Lower lobe of right lung (tissue), 2 donors: ENCODE results near the gene LYPD3. TPM values are rescaled to one million over a fixed set of nuclear protein-coding genes. Genes with fewer than 3 reads are reported as not detected.

Experiments
- ATAC-seq, 2 donors: fragments of 200-7000 bp; cut with Tn5 transposase; one replicate each; pipeline ENCODE4 v1.9.1; 2020 to 2022; ENCODE audit warnings: mild to moderate bottlenecking in 2 of 2, moderate library complexity in 2 of 2
- DNase-seq: peaks from one replicate; pipeline ENCODE4 v3.0.0-alpha.2; 2020
- H3K27ac ChIP-seq: fragments of 200-600 bp; one replicate; pipeline ENCODE4 v1.8.0; 2022
- H3K27me3 ChIP-seq: fragments of 200-600 bp; one replicate; pipeline ENCODE4 v1.8.0; 2022; ENCODE audit warnings: low read depth
- H3K36me3 ChIP-seq: fragments of 200-600 bp; one replicate; pipeline ENCODE4 v1.8.0; 2022; ENCODE audit warnings: mild to moderate bottlenecking
- H3K4me1 ChIP-seq: fragments of 200-600 bp; one replicate; pipeline ENCODE4 v1.8.0; 2022
- H3K4me3 ChIP-seq: fragments of 200-600 bp; one replicate; pipeline ENCODE4 v1.8.0; 2022; ENCODE audit warnings: mild to moderate bottlenecking
- H3K9me3 ChIP-seq: fragments of 200-600 bp; one replicate; pipeline ENCODE4 v1.8.0; 2022
- intact Hi-C: fragments of 100-400 bp; cut with DNase I; formaldehyde crosslinking; loops from one replicate; pipeline ENCODE4 v1.11.0; 2022
- total RNA-seq: library from RNA; stranded (reverse); fragmentation: NEBNext Ultra II Directional; extraction: Animal tissue kit (Norgen Biotek cat#: 25700); gene quantifications from one replicate; pipeline ENCODE4 v1.2.1, GENCODE V29; 2021
- TF ChIP-seq, protein P1 (sequence below): fragments of 200-600 bp; IDR thresholded peaks from one replicate; pipeline ENCODE4 v1.8.0; 2022; ENCODE audit warnings: antibody characterized with exemption, mild to moderate bottlenecking
- donor health status: DM: no; HTN: yes; CAD: no; lungs with severe emphysema.

The LYPD3 gene
- total RNA-seq, 1 donor from 2014 or later: 0.74 TPM

DNA sequence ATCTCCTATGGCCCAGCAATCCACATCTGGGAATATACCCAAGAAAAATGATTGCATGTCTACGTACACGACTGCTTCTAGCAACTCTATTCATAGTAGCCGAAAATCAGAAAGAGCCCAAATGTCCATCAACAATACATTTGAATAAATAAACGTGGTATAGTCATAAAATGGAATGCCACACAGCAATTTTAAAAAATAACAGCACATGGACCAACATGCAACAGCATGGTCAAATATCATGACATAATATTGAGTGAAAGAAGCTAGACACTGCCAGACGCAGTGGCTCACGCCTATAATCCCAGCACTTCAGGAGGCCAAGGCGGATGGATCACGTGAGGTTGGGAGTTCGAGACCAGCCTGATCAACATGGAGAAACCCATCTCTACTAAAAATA is 34.4 kb downstream of the LYPD3 start:
- ATAC-seq: no peak
- H3K36me3 ChIP-seq: no peaks in the 10 kb centered on the region
- intact Hi-C loops: no loop called here
- no peaks in the 10 kb centered on the region for H3K4me1 ChIP-seq
- H3K27ac ChIP-seq: no peak overlapping the region
- no peaks in the 10 kb centered on the region for H3K9me3 ChIP-seq
- H3K27me3 ChIP-seq: no peaks in the 10 kb centered on the region
- TF ChIP-seq, protein P1, sequence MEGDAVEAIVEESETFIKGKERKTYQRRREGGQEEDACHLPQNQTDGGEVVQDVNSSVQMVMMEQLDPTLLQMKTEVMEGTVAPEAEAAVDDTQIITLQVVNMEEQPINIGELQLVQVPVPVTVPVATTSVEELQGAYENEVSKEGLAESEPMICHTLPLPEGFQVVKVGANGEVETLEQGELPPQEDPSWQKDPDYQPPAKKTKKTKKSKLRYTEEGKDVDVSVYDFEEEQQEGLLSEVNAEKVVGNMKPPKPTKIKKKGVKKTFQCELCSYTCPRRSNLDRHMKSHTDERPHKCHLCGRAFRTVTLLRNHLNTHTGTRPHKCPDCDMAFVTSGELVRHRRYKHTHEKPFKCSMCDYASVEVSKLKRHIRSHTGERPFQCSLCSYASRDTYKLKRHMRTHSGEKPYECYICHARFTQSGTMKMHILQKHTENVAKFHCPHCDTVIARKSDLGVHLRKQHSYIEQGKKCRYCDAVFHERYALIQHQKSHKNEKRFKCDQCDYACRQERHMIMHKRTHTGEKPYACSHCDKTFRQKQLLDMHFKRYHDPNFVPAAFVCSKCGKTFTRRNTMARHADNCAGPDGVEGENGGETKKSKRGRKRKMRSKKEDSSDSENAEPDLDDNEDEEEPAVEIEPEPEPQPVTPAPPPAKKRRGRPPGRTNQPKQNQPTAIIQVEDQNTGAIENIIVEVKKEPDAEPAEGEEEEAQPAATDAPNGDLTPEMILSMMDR: no peak
- no peak overlapping the region for H3K4me3 ChIP-seq
- DNase-seq: no peak

DNA sequence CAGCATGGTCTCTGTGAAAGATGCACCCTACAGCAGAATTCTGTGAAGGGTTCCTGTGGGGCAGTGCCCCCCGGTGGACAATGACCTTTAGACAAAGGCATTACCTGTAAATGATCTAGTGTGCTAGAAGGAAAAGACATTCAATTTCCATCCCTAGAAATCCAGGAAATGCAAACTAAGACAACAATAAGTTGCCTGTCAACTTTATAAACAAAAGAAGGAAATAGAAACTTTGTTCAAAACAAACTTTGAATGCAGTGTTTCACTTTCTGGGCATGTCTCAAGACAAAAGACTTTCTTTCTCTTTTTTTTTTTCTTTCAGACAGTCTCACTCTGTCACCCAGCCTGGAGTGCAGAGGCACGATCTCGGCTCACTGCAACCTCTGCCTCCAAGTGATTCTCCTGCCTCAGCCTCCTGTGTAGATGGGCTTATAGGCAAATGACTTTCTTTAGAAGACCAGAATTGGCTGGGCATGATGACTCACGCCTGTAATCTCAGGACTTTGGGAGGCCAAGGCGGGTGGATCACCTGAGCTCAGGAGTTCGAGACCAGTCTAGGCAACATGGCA is 35.2 kb downstream of the LYPD3 start:
- H3K4me3 ChIP-seq: no peak overlapping the region
- no peak overlapping the region for H3K27ac ChIP-seq
- H3K4me1 ChIP-seq: no peaks in the 10 kb centered on the region
- H3K9me3 ChIP-seq: no peaks in the 10 kb centered on the region
- H3K27me3 ChIP-seq: no peaks in the 10 kb centered on the region
- DNase-seq: no peak
- intact Hi-C loops: no loop called here
- no peaks in the 10 kb centered on the region for H3K36me3 ChIP-seq
- TF ChIP-seq, protein P1: no peak
- ATAC-seq: no peak

DNA sequence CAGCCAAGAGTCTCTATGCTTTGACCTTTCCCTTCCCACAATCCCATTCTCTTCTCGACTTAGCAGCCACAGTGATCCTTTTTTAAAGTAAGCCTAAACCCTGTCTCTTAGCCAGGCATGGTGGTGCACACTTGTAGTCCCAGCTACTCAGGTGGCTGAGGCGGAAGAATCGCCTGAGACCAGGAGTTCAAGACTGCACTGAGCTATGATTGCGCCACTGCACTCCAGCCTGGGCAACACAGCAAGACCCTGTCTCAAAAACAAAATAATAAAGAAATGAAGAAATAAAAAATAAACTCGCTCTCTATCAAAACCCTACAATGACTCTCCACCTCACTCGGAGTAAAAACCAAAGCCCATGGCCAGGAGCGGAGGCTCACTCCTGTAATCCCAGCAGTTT is 36.0 kb downstream of the LYPD3 start:
- H3K36me3 ChIP-seq: no peaks in the 10 kb centered on the region
- H3K4me3 ChIP-seq: no peak overlapping the region
- no peak overlapping the region for H3K27ac ChIP-seq
- ATAC-seq (no peak), DNase-seq (no peak)
- H3K4me1 ChIP-seq: no peaks in the 10 kb centered on the region
- H3K9me3 ChIP-seq: no peaks in the 10 kb centered on the region
- TF ChIP-seq, protein P1: no peak
- intact Hi-C loops: no loop called here
- no peaks in the 10 kb centered on the region for H3K27me3 ChIP-seq

DNA sequence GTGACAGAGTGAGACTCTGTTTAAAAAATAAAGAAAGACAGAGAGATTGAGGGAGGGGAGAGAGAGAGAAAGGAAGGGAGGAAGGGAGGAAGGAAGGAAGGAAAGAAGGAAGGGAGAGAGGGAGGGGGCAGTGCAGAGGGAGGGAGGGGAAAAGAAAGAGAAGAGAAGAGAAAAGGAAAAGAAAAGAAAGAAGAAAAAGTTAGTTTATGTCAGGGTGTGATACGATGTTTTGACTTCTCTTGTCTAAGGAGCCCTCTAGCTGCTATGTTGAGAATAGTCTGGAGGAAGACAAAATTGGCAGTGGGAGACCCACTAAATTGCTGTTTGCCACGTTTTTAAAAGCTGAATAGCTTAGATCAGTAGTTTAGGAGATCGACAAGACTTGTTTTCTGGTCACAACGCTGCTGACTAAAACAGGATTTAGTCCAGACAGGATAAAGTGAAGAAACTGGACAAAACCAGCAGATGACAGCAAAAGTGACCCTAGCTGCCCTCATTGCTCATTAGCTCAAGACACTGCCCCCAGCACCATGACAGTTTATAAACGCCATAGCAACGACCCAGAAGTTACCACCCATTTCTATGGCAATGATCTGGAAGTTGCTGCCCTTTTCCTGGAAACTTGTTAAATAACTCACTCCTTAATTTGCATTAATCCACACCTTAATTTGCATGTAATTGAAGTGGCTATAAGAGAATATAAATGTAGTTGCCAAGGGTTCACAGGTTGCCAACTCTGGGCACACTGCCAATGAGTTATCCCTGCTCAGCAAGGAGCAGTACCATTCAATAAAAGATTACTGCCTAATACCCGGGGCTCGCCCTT is 39.6 kb downstream of the LYPD3 start:
- intact Hi-C loops: no loop called here
- H3K4me3 ChIP-seq: no peak overlapping the region
- TF ChIP-seq, protein P1: peak; percentile 16

DNA sequence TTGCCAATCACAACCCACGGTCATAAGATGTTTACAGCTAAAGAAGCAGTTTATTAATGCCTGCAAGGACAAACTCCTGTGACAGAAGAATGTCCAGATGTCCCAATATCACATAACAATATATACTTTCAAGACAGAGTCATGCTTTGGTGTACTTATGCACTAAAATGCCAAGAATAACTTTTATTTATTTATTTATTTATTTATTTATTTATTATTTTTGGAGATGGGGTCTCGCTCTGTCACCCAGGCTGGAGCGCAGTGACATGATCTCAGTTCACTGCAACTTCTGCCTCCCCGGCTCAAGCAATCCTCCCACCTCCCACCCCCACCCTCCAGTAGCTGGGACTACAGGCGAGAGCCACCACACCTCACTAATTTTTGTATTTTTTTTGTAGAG is 41.6 kb downstream of the LYPD3 start:
- ATAC-seq: no peak
- Histone ChIP-seq H3K4me3 (no peak overlapping the region), H3K36me3 (no peaks in the 10 kb centered on the region), H3K4me1 (no peaks in the 10 kb centered on the region), H3K27ac (no peak overlapping the region), H3K27me3 (no peaks in the 10 kb centered on the region), H3K9me3 (no peaks in the 10 kb centered on the region)
- DNase-seq: no peak
- TF ChIP-seq, protein P1: no peak
- intact Hi-C loops: no loop called here

More for the DNA sequence above, 39.6 kb downstream of the LYPD3 start:
- Histone ChIP-seq H3K4me1 (no peaks in the 10 kb centered on the region), H3K9me3 (no peaks in the 10 kb centered on the region), H3K27me3 (no peaks in the 10 kb centered on the region), H3K36me3 (no peaks in the 10 kb centered on the region), H3K27ac (no peak overlapping the region)
- DNase-seq (no peak), ATAC-seq (no peak)
